K562 treated with DMSO at 1 percent for 48 hours (cell line): Measurements from ENCODE around the gene IFT74. TPM values are rescaled to one million over a fixed set of nuclear protein-coding genes. Genes with fewer than 3 reads are reported as not detected.

Experiments used
- total RNA-seq: library from RNA; unstranded; fragments of 300-600 nt; gene quantifications from 2 replicates; pipeline ENCODE4 v1.2.3, GENCODE V29; 2022; ENCODE audit warnings: low replicate concordance; ENCODE audit errors: extremely low read depth

The IFT74 gene
- not detected in 2 replicates for total RNA-seq

DNA sequence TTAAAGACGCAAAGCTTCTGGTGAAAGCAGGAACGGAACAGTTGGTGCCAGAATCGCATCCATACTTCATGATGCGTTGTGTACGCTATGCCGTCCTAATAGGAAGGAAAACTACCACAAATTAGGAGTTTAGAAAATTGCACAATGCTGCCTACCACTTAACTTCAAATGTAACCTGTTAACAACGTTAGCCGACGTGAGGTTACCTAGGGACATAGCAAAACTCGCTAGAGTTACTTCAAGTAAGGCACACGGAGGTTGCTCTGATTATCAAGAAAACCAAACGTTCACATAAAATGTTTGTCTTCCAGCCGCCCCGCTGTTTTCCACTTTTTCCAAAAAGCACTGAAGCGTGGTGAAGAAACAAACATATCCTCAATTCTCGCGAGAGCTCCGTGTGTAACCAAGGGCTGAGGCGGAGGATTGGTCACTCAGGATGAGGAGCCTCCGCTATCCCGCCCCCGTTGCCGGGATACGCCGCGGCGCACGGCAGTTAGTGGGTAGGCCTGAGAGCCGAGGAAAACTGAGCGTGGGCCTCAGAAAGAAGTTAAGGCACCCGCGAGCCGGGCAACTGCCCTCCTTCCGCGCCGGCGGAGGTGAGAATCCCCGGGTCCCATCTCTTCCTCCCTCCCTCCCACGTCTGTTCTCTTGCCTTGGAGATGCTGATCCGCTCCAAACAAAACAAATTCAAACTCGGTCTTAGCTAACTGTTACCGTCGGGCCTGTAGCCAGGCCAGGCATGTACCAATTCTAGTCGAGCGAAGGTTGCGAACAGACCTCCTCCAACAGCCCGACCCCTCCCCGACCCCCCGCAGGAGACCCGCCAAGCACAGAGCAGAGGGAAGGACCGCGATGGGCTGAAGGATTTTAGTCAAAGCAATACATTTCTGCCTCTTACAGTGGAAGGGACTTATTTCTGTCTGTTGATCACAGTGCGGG lies at the start of gene IFT74:
IFT74 (plus strand) TSS at position 492 of the 939 bp plus-strand sequence. CDS start 5,556 bp downstream, outside the sequence.

DNA sequence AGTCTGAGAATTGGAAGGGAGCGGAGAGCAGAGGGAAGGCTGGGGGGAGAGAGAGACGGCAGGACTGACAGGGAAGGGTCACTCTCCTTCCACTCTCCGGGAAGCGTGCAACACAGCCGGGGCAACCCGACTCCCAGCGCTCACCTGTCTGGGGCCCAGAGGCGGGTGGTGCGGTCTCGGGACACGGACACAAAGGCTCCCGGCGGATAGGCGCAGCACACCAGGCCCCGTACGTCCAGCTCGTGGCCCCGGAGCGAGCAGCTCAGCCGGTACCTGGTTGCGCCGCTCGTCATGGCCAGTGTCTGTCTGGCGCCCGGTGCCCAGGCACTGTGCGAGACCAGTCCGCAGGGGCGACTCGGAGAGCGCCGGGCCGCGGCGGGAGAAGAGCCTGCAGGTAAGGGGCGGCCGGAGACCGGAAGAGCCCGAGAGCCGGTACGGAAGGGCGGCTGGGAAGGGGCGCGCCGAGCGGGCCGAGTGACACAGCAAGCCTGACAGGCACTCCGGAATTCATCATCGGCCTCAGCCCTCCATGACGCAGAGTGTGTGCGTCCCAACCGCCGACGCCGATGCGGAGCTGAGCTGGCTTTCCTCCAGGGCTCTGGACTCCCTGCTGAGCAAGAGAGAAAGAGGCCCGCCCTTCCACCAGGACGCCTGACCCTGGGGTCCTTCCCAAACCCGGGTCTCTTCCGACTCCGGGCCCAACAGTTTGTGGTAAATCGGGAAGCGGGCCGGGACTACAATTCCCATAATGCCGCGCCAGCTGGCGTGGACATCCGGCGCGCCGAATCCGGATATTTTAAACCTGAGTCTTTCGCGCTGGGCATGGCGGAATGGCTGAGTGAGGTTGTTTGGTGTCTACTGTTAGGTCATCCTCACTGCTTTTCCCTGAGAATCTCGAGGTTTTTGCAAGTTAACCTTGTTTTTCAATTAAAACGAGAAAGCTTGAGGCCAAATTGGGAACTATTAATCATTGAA lies 9.2 kb upstream of the IFT74 start, which contains the start of gene PLAA:
PLAA (minus strand) TSS at position 490 of the 975 bp plus-strand sequence; CDS start at position 293, 197 bp downstream.

DNA sequence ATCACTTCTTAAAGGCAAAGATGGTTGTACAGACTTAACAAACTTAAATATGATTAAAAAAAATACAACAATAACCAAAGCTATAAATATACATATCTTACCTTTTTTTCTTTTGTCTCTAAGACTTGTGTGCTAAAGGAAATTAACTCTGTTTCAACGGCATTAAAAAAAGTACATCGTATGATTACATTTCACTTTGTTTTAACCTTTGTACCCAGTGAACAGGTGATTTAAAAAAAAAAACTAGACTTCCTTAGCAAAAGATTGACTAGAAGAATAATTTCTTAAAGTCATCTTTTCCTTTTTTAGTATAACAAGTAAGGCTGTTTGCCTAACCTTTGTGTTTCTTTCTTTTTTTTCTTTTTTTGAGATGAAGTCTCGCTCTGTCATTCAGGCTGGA lies 49.3 kb downstream of the IFT74 start, which contains the start of gene LRRC19:
LRRC19 (minus strand) TSS at position 182 of the 400 bp plus-strand sequence. CDS start 5,978 bp downstream, outside the sequence.

DNA sequence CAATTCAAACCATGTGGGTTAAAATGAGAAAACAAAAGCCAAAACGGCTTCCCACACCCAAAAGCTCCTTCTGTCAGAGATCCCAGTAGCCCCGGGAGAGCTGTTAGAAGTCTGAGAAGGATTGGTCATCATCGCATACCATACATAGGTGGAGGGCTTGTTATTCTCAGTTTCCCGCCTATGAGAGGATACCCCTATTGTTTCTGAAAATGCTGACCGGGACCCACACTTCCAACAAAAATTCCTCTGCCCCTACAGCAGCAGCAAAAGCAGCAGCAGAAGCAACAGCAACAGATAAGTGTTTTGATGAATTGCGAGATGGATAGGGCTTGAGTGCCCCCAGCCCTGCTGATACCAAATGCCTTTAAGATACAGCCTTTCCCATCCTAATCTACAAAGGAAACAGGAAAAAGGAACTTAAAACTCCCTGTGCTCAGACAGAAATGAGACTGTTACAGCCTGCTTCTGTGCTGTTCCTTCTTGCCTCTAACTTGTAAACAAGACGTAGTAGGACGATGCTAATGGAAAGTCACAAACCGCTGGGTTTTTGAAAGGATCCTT lies 152.8 kb downstream of the IFT74 start, which contains the start of gene TEK:
TEK (plus strand) TSS at position 245 of the 561 bp plus-strand sequence. CDS start 366 bp downstream, outside the sequence.

Other genes starting within 250 kb of the IFT74 start
- gene CAAP1, start 63.6 kb upstream of the IFT74 start, total RNA-seq, result not detected in 2 replicates
- not detected in 2 replicates for gene PLAA, start 9.2 kb upstream of the IFT74 start, total RNA-seq
- not detected in 2 replicates for gene LRRC19, start 49.3 kb downstream of the IFT74 start, total RNA-seq
- gene TEK, start 152.8 kb downstream of the IFT74 start, total RNA-seq, result not detected in 2 replicates